Stimulated activated CD8-positive, alpha-beta memory T cell treated with anti-CD3 and anti-CD28 coated beads, Interleukin-4, amount 100 ng/mL, for 24 hours (primary cell): ENCODE measurements around the gene DHRSX.
"Not testable (repeated sequence)": the region's sequence is repeated elsewhere in the genome, so short reads cannot be mapped to it uniquely, and the experiment has no call there.

ENCODE experiments used
- DNase-seq: peaks from one replicate; pipeline ENCODE4 v3.0.0-alpha.2; 2020; ENCODE audit warnings: low read depth

The DHRSX gene

GRCh38 chrX:2425286-2426071 lies 75.3 kb downstream of the DHRSX start:
- no peak for DNase-seq

DNA sequence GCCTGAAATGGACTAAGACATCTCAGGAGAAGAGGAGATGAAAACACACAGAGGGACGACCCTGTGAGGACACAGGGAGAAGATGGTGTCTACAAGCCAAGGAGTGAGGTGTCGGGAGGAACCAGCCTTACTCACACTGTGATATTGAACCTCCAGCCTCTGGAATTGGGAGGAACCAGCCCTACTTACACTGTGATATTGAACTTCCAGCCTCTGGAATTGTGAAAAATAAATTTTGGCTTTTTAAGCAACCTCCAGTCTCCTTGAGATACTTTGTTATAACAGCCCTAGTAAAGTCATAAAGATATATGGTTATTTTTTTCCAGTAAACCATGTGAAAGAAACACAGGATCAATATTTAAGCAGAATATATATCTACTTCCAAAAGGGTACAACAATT lies 76.5 kb downstream of the DHRSX start:
- no peak for DNase-seq

- DNase-seq = no peak
Measured at GRCh38 chrX:2423899-2424298, 76.9 kb downstream of the DHRSX start.

GRCh38 chrX:2423282-2423681 lies 77.5 kb downstream of the DHRSX start:
- DNase-seq = no peak

GRCh38 chrX:2419418-2419817 lies 81.4 kb downstream of the DHRSX start:
- not testable (repeated sequence) for DNase-seq

DNA sequence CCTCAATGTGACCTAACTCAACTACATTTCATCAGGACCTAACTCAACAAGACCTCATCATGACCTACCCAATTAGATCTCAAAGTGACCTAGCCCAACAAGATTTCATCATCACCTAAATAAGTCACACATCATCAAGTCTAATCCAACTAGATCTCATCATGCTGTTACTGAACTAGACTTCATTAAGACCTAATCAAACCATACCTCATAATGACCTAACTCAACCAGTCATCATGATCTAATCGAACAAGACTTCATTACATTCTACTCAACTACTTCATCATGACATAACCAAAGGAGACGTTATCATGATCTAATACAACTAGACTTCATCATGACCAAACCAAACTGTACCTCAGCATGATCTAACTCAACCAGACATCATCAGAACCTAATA lies 82.8 kb downstream of the DHRSX start:
- DNase-seq = no peak

DNA sequence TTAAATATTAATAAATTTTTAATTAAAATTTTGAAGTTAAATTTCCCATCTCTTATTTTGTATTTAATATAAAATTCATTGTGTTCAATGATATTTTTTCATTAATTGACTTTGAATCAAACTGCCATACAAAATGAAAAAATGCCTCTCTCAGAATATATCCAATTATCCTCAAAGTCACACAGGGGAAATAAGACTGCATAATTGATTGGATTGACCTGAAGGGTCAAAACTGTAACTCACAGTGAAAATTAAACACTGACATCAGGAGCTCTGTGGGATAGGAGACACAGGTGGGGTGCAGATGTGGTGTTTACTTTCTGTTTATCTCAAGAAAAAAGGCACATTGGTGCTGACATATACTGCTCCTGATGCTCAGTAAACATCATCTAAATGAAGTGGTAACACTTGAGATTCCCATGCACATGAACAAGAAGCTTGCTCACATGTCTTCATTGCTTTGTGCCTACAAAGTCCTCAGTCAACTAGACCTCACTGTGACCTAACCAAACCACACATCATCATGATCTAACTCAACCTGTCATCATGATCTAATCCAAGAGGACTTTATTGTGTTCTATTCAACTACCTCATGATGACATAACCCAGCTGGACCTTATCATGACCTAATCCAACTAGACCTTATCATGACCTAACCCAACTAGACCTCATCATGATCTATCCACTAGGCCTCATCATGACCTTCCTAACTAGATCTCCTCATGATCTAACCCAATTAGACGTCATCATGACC lies 83.7 kb downstream of the DHRSX start:
- DNase-seq = no peak

DNA sequence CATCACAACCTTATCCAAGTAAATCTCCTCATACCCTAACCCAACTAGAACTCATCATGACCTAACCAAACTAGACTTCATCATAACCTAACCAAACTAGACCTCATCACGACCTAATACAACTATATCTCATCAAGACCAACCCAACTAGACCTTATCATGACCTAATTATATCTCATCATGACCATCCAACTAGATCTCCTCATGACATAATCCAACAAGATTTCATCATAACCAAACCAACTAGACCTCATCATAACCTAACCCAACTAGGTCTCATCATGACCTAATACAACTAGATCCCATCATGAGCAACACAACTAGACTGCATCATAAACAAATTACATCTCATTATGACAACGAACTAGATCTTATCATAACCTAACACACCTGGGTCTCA lies 86.4 kb downstream of the DHRSX start:
- no peak for DNase-seq

GRCh38 chrX:2413969-2414368 lies 86.8 kb downstream of the DHRSX start:
- DNase-seq = no peak

DNA sequence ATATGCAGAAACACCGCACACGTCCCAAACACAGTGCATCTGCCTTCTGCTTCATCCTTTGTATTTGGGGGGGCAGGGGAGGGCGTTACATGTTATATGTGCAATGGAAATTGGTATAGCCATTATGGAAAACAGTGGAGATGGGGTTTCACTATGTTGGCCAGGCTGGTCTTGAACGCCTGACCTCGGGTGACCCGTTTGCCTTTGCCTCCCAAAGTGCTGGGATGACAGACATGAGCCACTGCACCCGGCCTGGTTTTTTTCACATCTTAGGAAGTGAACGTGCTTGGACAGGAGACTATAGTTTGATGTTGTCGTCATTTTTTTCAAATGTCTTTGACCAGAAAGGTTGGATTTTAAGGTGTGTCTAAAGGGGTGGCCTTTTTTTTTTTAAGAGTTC lies 88.6 kb downstream of the DHRSX start:
- no peak for DNase-seq

DNA sequence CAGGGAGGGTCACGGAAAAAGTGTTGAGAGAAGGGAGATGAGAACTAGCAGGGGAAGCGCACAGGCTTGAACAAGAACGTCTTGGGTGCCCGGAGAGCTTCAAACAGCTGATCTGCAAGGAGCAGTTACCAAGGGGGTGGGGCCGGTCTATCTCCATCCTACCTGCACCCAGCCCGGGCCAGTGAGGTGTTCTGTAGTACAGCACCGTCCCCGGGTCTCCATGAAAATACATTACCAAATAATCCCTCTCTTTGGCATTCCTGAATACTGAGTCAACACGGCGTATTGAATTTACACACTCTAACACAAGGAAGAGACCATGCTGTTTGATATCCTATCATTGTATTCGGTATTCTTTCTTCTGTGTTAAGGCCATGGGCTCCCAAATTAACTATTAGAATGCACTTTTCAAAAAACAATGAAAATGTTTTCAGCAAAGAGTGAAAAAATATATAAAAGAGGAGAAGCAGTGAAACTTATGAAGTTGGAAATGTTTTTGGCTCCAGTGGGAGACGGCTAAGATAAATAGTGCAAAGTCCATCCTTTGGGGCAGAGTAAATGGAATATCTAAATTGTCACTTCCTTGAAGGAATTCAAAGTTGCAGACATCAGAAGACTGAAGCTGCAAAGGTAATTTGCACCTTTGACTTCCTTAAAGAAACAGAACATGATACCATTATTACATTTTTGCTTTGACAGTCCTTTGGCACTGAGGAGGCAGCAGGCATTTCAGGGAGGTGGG lies 90.3 kb downstream of the DHRSX start:
- DNase-seq = no peak

GRCh38 chrX:2409796-2410195 lies 91.0 kb downstream of the DHRSX start:
- no peak for DNase-seq

DNA sequence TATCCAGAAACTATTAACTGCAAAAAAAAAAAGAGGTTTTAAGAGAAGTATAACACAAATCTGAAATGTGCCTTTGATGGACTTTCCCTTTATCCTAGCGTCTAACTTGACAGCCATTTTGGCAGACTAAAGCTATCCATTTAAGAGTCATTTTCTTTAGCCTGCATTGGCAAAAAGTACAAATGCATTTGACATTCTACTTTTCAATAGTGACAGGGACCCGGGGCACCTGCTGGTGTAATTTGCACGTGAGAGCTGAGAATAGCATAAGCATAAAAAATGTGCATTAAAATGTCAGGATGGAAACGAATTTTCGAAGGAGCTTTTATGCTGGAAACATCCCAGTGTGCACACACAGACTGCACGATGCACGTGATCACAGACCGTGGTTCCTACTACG lies 91.9 kb downstream of the DHRSX start:
- no peak for DNase-seq

GRCh38 chrX:2406891-2407518 lies 93.8 kb downstream of the DHRSX start:
- DNase-seq = no peak

DNA sequence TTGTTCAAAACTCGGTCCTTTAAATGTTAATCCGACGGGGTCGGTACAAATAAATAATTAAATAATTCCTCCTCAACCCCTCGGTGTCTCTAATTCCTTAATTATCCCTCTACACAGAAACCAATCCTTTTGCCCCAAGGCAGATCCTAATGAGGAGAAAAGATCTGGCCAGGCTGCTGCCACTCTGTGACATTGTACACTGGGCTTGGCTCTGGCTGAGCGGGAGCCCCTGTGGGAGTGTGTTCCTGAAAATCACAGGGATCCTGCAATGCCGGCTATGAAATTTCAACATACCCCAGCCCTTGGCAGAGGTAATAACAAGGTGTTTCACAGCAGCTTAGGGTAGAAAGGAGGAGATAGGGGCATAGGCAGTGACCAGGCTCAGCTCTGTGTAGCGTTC lies 96.0 kb downstream of the DHRSX start:
- DNase-seq = no peak

DNA sequence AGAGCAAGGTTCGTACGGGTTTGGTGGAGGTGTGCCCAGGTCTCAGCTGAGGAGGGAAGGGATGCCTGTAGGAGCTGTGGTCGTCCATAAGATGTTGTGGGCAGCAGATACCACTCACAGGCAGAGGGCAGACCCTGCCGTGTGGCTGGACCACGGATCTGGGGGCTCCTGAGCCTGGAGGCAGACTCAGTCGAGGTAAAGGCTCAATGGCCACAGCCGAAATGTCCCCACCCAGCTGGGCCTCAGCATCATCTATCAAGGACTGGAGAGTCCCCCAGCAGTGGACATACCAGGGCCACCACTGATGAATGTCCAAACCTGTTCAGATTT lies 98.5 kb downstream of the DHRSX start:
- DNase-seq = no peak

DNA sequence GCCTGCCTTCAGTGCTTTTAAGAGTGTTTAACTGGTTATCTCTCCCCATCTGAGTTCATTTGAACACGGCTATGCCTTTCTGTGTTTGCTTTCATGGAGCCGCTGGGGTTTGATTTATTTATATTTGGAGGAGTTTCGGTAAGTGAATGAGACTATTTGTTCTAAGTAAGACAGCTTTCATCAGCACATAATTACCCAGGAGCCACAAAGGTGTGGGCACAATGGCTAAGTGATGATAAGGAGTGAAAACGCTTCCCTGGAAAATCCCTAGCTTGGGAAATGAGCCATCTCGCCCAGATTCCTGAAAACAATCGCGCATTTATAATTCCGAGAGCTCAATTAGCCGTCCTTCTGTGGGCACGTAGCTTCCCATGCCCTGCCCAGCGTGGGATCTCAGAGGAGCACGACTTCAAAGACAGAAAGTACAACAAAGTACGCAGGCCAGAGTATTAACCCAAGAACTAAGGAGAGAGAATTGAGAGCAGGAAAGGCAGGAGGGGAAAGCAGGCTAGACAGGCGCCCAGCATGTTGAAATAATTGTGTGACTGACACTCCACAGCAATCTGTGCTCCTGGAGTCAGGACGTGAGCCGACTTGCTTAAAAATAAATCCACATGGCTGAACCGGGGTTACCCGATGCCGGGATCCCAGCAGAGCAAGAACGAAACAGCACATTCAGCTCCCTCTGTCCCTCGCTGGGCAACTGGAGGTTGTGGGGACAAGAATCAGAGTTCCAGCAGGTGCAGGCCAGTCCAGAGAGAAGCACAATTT lies 99.0 kb downstream of the DHRSX start:
- DNase-seq = no peak

DNA sequence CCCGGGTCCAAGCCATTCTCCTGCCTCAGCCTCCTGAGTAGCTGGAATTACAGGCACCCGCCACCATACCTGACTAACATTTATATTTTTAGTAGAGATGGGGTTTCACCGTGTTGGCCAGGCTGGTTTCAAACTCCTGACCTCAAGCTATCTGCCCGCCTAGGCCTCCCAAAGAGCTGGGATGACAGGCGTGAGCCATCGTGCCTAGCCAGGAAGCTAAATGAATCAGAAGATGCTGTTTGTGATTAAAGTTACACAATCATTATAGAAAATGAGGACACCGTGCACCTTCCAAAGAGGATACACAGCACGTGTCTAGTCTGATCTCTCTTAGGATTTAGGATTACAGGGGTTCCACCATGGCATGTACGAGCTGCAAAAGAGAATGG lies 99.6 kb downstream of the DHRSX start:
- DNase-seq = no peak

DNA sequence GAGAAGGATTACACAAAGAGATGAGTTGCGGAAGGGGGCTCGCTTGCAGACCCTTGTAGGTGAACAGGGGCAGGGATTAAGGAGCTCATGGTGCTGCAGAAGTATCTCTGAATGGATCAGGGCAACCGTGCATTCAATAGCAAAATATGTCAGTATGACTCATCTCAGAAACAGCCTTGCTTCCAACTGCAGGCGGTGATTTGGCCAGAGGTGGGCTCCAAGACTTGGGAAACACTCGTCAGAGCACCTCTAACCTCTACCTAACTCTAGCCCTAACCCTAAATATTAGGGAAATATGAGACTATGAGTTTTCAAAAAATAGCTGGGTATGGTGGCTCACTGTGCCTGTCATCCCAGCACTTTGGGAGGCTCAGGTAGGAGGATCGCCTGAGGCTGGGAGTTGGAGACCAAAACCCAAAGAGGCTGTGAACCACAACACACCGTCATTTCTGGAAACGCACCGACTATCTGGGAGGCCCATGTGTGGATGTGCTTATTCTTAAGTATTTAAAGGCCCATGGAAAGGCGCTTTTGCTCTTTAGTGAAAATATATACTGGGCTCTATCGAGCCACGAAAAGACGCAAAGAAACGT lies 102.6 kb downstream of the DHRSX start:
- DNase-seq = no peak

DNA sequence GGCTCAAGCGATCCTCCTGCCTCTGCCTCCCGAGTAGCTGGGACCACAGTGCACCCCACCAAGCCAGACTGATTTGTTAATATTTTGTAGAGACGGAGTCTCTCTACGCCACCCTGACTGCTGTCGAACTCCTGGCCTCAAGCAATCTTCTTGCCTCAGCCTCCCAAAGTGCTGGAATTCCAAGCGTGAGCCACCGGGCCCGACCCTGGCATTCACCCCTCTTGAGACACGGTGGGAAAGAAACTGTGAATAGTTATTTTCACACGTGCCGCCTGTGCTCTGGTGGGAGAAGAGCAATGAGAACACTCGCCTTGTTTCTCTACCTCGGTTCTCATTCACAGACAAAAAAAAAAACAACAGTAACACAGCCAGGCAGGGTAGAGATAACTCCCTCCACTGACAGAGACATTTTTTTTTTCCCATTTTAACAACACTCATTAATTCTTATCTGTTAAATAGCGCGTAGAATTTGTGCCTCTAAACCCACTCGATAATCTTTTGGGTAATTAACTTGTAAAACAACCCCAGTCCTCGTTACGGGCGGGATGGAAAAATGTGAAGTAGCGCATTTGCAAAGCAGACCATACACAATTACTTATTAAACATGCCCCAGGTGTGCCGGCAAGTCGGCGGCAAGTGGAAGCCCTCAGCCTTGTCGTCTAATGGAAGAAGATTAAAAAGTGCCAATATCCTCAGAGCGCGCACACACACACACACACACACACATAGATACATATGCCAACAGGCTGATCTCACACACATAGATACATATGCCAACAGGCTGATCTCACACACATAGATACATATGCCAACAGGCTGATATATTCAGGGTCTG lies 103.3 kb downstream of the DHRSX start:
- DNase-seq = no peak
